Neuronal stem cell (in vitro differentiated cells): Measurements from ENCODE around the gene CD81.

Experiments used
- DNase-seq: peaks from one replicate; pipeline ENCODE4 v3.0.0-alpha.2; 2013; ENCODE audit warnings: low spot score
- H2AFZ ChIP-seq: one replicate; pipeline ENCODE4 v1.6.1; 2013; ENCODE audit warnings: mild to moderate bottlenecking, low read length, inconsistent platforms
- H2AK5ac ChIP-seq: 2 replicates; pipeline ENCODE4 v1.6.1; 2013; ENCODE audit warnings: low read depth, mild to moderate bottlenecking, inconsistent platforms, low read length, moderate library complexity, mixed read lengths
- H2BK120ac ChIP-seq: 2 replicates; pipeline ENCODE4 v1.6.1; 2013; ENCODE audit warnings: low read depth, mild to moderate bottlenecking, inconsistent platforms, low read length, moderate library complexity, mixed read lengths
- H2BK12ac ChIP-seq: one replicate; pipeline ENCODE4 v1.6.1; 2013; ENCODE audit warnings: low read length, inconsistent platforms
- H2BK15ac ChIP-seq: 2 replicates; pipeline ENCODE4 v1.6.1; 2013; ENCODE audit warnings: mild to moderate bottlenecking, low read length, inconsistent platforms, mixed read lengths
- H2BK5ac ChIP-seq: one replicate; pipeline ENCODE4 v1.6.1; 2013; ENCODE audit warnings: inconsistent platforms, mild to moderate bottlenecking, low read length, moderate library complexity
- H3K14ac ChIP-seq: one replicate; pipeline ENCODE4 v1.6.1; 2013; ENCODE audit warnings: low read length, inconsistent platforms
- H3K18ac ChIP-seq: 2 replicates; pipeline ENCODE4 v1.6.1; 2013; ENCODE audit warnings: low read length, inconsistent platforms
- H3K23ac ChIP-seq: 2 replicates; pipeline ENCODE4 v1.6.1; 2013; ENCODE audit warnings: low read depth, mild to moderate bottlenecking, mixed read lengths, low read length, inconsistent platforms; ENCODE audit not compliant: poor library complexity
- H3K27ac ChIP-seq: replicated peaks from 3 replicates; pipeline ENCODE4 v1.5.1; 2013; ENCODE audit warnings: low read length, inconsistent platforms
- H3K27me3 ChIP-seq, 3 experiments: 2 replicates each; pipeline ENCODE4 v1.6.1; 2013; ENCODE audit warnings: low read length in 3 of 3, mild to moderate bottlenecking in 2 of 3, inconsistent platforms in 1 of 3, low read depth in 1 of 3, mixed read lengths in 1 of 3, moderate library complexity in 1 of 3; ENCODE audit not compliant: control insufficient read depth in 3 of 3, insufficient read depth in 3 of 3
- H3K36me3 ChIP-seq, 2 donors: replicated peaks in 1 of 2; 2 replicates each; pipeline ENCODE4 v1.6.1; 2013; ENCODE audit warnings: low read length in 2 of 2; ENCODE audit not compliant: control insufficient read depth in 2 of 2, insufficient read depth in 2 of 2
- H3K4ac ChIP-seq: 2 replicates; pipeline ENCODE4 v1.6.1; 2013; ENCODE audit warnings: inconsistent platforms, mild to moderate bottlenecking, low read length, moderate library complexity
- H3K4me1 ChIP-seq, 2 donors: 1 replicate in 1 of 2; 2 replicates in 1 of 2; pipeline ENCODE4 v1.6.1; 2013; ENCODE audit warnings: low read length in 2 of 2, low read depth in 1 of 2; ENCODE audit not compliant: control insufficient read depth in 2 of 2, insufficient read depth in 1 of 2
- H3K4me2 ChIP-seq: one replicate; pipeline ENCODE4 v1.6.1; 2013; ENCODE audit warnings: mild to moderate bottlenecking, low read length, inconsistent platforms; ENCODE audit not compliant: insufficient read depth, poor library complexity, severe bottlenecking
- H3K4me3 ChIP-seq, 2 donors: 2 replicates each; pipeline ENCODE4 v1.5.1; 2013; ENCODE audit warnings: low read length in 2 of 2, mild to moderate bottlenecking in 2 of 2, inconsistent platforms in 1 of 2, moderate library complexity in 1 of 2
- H3K79me1 ChIP-seq: one replicate; pipeline ENCODE4 v1.6.1; 2013; ENCODE audit warnings: low read depth, mild to moderate bottlenecking, inconsistent platforms, low read length, moderate library complexity
- H3K9ac ChIP-seq: one replicate; pipeline ENCODE4 v1.6.1; 2013; ENCODE audit warnings: mild to moderate bottlenecking, low read depth, low read length, inconsistent platforms; ENCODE audit not compliant: poor library complexity
- H3K9me3 ChIP-seq, 2 donors: replicated peaks in 1 of 2; 2 replicates each; pipeline versions ENCODE3 to v1.6.1; 2013; ENCODE audit warnings: low read length in 2 of 2, mild to moderate bottlenecking in 2 of 2, inconsistent platforms in 1 of 2, low read depth in 1 of 2, mixed read lengths in 1 of 2, moderate library complexity in 1 of 2; ENCODE audit not compliant: control insufficient read depth in 2 of 2, insufficient read depth in 1 of 2
- H4K8ac ChIP-seq: one replicate; pipeline ENCODE4 v1.6.1; 2013; ENCODE audit warnings: low read depth, mild to moderate bottlenecking, inconsistent platforms, low read length, moderate library complexity
- H4K91ac ChIP-seq: one replicate; pipeline ENCODE4 v1.6.1; 2013; ENCODE audit warnings: low read length, low read depth, mild to moderate bottlenecking, inconsistent platforms; ENCODE audit not compliant: poor library complexity
- WGBS, 2 donors: extraction: QIAGEN DNeasy Blood & Tissue Kit; methylation state at CpG; one replicate each; pipeline ENCODE4 v1.1.7; 2013; ENCODE audit warnings: missing lambda C conversion rate in 2 of 2, mixed read lengths in 1 of 2; ENCODE audit not compliant: insufficient read length in 2 of 2, insufficient replicate concordance in 1 of 2; ENCODE audit errors: extremely low coverage in 2 of 2; 5-methylcytosine and 5-hydroxymethylcytosine counted together

The CD81 gene

DNA sequence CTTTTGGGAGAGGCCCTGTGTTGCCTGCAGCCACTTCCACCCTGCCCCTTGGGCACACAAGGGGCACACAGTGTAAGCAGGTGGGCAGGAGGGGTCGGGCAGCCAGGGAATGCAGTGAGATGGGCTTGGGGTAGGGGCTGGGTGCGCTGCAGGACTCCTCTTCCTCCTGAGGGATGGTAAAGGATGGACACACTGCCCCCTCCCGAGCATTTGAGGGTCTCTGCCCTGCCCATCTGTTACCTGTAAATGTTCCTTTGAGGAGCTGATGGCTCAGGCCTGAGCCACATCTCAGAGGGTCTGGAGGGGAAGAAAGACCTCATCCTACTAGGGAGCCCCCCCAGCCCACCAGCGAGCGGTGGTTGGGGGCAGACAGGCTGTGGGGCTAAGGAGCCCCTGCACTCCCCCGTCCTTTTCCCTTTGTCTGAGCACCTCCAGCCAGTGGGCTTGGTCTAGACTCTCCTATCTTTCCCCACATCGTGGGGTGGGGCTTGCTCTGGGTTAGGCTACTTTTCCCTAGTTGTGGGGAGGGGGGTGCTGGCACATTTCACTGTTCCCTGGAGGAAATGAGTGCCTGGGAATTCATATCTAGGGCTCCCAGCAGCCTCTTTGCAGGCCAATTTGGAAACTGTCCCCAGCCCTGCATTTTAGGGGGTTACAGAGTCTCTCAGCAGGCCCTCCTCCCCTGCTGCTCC is 21.7 kb downstream of the CD81 start:
- Histone ChIP-seq H3K4me3 (peak overlapping the region in 1 of 2 donors; percentile 100), H2AK5ac (peak overlapping the region; percentile 99), H4K8ac (no peak overlapping the region)

GRCh38 chr11:2399488-2400068 is 22.5 kb downstream of the CD81 start:
- Histone ChIP-seq H3K23ac (peak overlapping the region; percentile 99), H2BK12ac (peak overlapping the region; percentile 22), H3K4me1 (peaks cover 12% of the 10 kb centered on the region in 2 donors), H3K27me3 (no peaks in the 10 kb centered on the region), H3K27ac (peak overlapping the region; percentile 80), H2BK5ac (peak overlapping the region; percentile 99), H3K4me3 (peak overlapping the region; percentile 82 to 100), H3K18ac (peak overlapping the region; percentile 97), H2AFZ (peak overlapping the region; percentile 60), H2BK15ac (peak overlapping the region; percentile 54), H3K9ac (peak overlapping the region; percentile 98), H3K79me1 (peaks cover 14% of the 10 kb centered on the region), H3K9me3 (no peaks in the 10 kb centered on the region), H3K36me3 (peaks cover 39 to 57% of the 10 kb centered on the region in 2 donors), H2BK120ac (peak overlapping the region; percentile 67), H4K8ac (peak overlapping the region; percentile 72), H2AK5ac (peak overlapping the region; percentile 99), H3K4ac (peak overlapping the region; percentile 93), H3K14ac (peak overlapping the region; percentile 94), H3K4me2 (peak overlapping the region; percentile 99), H4K91ac (peak overlapping the region; percentile 68)
- no CpG with 5 or more reads among the region's 23 CpGs for WGBS, 2 donors
- no peak for DNase-seq

More for the DNA sequence above, 21.7 kb downstream of the CD81 start:
- Histone ChIP-seq H4K91ac (no peak overlapping the region), H3K4me1 (peaks cover 12% of the 10 kb centered on the region in 2 donors), H3K36me3 (peaks cover 39 to 61% of the 10 kb centered on the region in 2 donors), H3K79me1 (peaks cover 14% of the 10 kb centered on the region), H3K27me3 (no peaks in the 10 kb centered on the region), H2BK12ac (no peak overlapping the region), H2AFZ (no peak overlapping the region), H3K18ac (no peak overlapping the region), H3K9ac (no peak overlapping the region), H2BK5ac (peak overlapping the region; percentile 99), H3K4ac (peak overlapping the region; percentile 93), H3K14ac (no peak overlapping the region), H2BK15ac (no peak overlapping the region), H3K23ac (peak overlapping the region; percentile 55), H3K4me2 (no peak overlapping the region), H2BK120ac (no peak overlapping the region), H3K27ac (no peak overlapping the region), H3K9me3 (no peaks in the 10 kb centered on the region)
- WGBS, 2 donors = no CpG with 5 or more reads among the region's 7 CpGs
- no peak for DNase-seq

GRCh38 chr11:2400069-2400761 is 23.1 kb downstream of the CD81 start, which contains the start of gene TSSC4:
Gene TSSC4 (plus strand): TSS chr11:2400750. CDS start chr11:2402634, 1,884 bp downstream.
- Histone ChIP-seq H2AK5ac (peak within 1 kb of the TSS; percentile 99), H4K91ac (peak within 1 kb of the TSS; percentile 89), H2BK15ac (peak within 1 kb of the TSS; percentile 62), H2BK120ac (peak within 1 kb of the TSS; percentile 67), H3K27ac (peak within 1 kb of the TSS; percentile 80), H3K23ac (peak within 1 kb of the TSS; percentile 99), H3K4me3 (peak within 1 kb of the TSS; percentile 92 to 100), H3K4ac (peak within 1 kb of the TSS; percentile 99), H2BK5ac (peak within 1 kb of the TSS; percentile 99), H4K8ac (peak within 1 kb of the TSS; percentile 72), H3K18ac (peak within 1 kb of the TSS; percentile 97), H3K4me1 (peaks cover 12% of the 10 kb centered on the region in 2 donors), H3K9me3 (no peaks in the 10 kb centered on the region), H3K14ac (peak within 1 kb of the TSS; percentile 94), H3K79me1 (peaks cover 14% of the 10 kb centered on the region), H2AFZ (peak within 1 kb of the TSS; percentile 90), H2BK12ac (peak within 1 kb of the TSS; percentile 22), H3K36me3 (peaks cover 38 to 51% of the 10 kb centered on the region in 2 donors), H3K27me3 (no peaks in the 10 kb centered on the region), H3K4me2 (peak within 1 kb of the TSS; percentile 99), H3K9ac (peak within 1 kb of the TSS; percentile 98)
- no CpG with 5 or more reads among the region's 66 CpGs for WGBS, 2 donors
- DNase-seq = peak; percentile 100
